ENCODE data around the gene FGF1.

The FGF1 gene

DNA sequence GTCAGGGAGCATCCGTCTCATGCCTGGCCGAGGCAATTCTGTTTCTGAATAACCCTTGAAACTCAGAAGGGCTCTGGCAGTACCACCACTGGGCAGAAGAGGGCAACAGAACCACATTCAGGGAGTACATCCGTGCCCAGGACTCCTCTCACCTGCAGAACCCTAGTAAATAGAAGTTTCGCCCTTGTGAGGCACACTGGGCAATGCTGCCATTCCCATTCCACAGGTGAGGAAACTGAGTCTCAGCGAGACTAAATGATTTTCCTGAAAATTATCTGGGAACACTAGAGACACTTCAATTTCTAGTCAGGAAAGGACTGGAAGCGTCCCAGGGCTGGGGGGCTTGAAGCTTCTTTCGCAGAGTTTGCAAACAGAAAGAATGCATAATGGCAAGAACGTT, 74.7 kb downstream of the FGF1 start:
- DNase-seq (peak; percentile 40), ATAC-seq (replicated peaks) (peak; percentile 89 to 91)
- H3K27me3 Mint-ChIP-seq = peaks cover 24 to 31% of the 10 kb centered on the region in 2 donors
- H3K4me1 Mint-ChIP-seq = peaks cover 2 to 5% of the 10 kb centered on the region in 2 donors
- no peak overlapping the region for H3K4me3 Mint-ChIP-seq
- no peaks in the 10 kb centered on the region for H3K36me3 Mint-ChIP-seq
- H3K27ac Mint-ChIP-seq = no peak overlapping the region
- no peaks in the 10 kb centered on the region for H3K9me3 Mint-ChIP-seq

GRCh38 chr5:142610176-142611001, 75.5 kb downstream of the FGF1 start:
- no peaks in the 10 kb centered on the region for H3K9me3 Mint-ChIP-seq
- ATAC-seq (replicated peaks) (no peak), DNase-seq (no peak)
- H3K27me3 Mint-ChIP-seq = peaks cover 30 to 36% of the 10 kb centered on the region in 2 donors
- H3K27ac Mint-ChIP-seq = no peak overlapping the region
- H3K4me3 Mint-ChIP-seq = no peak overlapping the region
- H3K36me3 Mint-ChIP-seq = no peaks in the 10 kb centered on the region
- peaks cover 2 to 5% of the 10 kb centered on the region in 2 donors for H3K4me1 Mint-ChIP-seq

DNA sequence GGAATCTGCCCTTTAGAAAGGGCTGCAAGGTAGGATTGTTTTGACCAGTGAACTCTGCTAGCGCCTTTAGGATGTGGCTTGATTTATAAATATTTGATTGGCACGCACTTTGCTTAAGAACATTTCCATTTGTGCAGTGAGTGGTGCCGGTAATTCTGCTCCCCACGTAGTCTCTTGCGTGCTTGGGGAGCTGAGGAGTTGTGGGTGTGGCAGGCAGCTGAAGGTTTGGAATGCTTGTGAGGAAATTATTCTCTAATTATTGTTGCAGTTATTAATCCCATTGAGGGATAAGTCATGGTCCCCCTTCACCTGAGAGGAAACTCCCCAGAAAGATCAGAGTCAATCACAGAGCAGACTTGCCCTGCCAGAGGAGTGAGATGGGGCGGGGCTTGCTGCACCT, 76.7 kb downstream of the FGF1 start:
- no peak for ATAC-seq (replicated peaks)
- Mint-ChIP-seq H3K36me3 (no peaks in the 10 kb centered on the region), H3K4me3 (no peak overlapping the region), H3K27ac (no peak overlapping the region), H3K4me1 (peaks cover 2 to 5% of the 10 kb centered on the region in 2 donors), H3K9me3 (no peaks in the 10 kb centered on the region), H3K27me3 (peaks cover 31 to 43% of the 10 kb centered on the region in 2 donors)
- no peak for DNase-seq

- ATAC-seq (replicated peaks) (no peak), DNase-seq (no peak)
- Mint-ChIP-seq H3K9me3 (no peaks in the 10 kb centered on the region), H3K27me3 (peaks cover 26 to 50% of the 10 kb centered on the region in 2 donors), H3K27ac (no peak overlapping the region), H3K4me3 (no peak overlapping the region), H3K4me1 (peaks cover 2 to 5% of the 10 kb centered on the region in 2 donors), H3K36me3 (no peaks in the 10 kb centered on the region)
Observed at GRCh38 chr5:142608081-142608480, 77.8 kb downstream of the FGF1 start.

- no peaks in the 10 kb centered on the region for H3K36me3 Mint-ChIP-seq
- H3K27ac Mint-ChIP-seq = no peak overlapping the region
- peaks cover 26 to 39% of the 10 kb centered on the region in 2 donors for H3K27me3 Mint-ChIP-seq
- ATAC-seq (replicated peaks) (no peak), DNase-seq (no peak)
- H3K4me3 Mint-ChIP-seq = no peak overlapping the region
- H3K9me3 Mint-ChIP-seq = no peaks in the 10 kb centered on the region
- H3K4me1 Mint-ChIP-seq = no peaks in the 10 kb centered on the region
Observed at GRCh38 chr5:142605611-142606010, 80.3 kb downstream of the FGF1 start.

- H3K36me3 Mint-ChIP-seq = no peaks in the 10 kb centered on the region
- H3K4me1 Mint-ChIP-seq = no peaks in the 10 kb centered on the region
- no peaks in the 10 kb centered on the region for H3K9me3 Mint-ChIP-seq
- no peak overlapping the region for H3K4me3 Mint-ChIP-seq
- H3K27me3 Mint-ChIP-seq = peaks cover 31 to 51% of the 10 kb centered on the region in 2 donors
- ATAC-seq (replicated peaks) = no peak
- DNase-seq = no peak
- H3K27ac Mint-ChIP-seq = no peak overlapping the region
Observed at GRCh38 chr5:142602720-142603245, 83.1 kb downstream of the FGF1 start.

DNA sequence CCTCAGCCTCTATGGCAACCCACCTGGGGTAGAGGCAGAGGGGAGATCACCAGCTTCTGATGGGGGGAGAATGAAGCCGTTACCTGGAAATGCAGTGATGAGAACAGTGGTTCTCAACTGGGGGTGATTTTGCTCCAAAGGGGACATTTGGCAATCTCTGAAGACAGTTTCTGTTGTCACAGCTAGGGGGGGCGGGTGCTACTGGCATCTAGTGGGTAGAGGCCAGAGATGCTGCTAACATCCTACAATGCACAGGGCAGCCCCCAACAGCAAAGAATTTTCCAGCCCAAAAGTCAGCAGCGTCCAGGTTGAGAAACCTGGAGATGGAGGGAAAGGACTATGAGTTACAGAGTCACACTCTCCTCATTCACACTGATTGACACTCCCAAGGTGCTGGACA, 84.5 kb downstream of the FGF1 start:
- Mint-ChIP-seq H3K4me3 (no peak overlapping the region), H3K27ac (no peak overlapping the region), H3K36me3 (no peaks in the 10 kb centered on the region), H3K4me1 (no peaks in the 10 kb centered on the region), H3K27me3 (peaks cover 33 to 51% of the 10 kb centered on the region in 2 donors), H3K9me3 (no peaks in the 10 kb centered on the region)
- ATAC-seq (replicated peaks) = no peak
- no peak for DNase-seq

DNA sequence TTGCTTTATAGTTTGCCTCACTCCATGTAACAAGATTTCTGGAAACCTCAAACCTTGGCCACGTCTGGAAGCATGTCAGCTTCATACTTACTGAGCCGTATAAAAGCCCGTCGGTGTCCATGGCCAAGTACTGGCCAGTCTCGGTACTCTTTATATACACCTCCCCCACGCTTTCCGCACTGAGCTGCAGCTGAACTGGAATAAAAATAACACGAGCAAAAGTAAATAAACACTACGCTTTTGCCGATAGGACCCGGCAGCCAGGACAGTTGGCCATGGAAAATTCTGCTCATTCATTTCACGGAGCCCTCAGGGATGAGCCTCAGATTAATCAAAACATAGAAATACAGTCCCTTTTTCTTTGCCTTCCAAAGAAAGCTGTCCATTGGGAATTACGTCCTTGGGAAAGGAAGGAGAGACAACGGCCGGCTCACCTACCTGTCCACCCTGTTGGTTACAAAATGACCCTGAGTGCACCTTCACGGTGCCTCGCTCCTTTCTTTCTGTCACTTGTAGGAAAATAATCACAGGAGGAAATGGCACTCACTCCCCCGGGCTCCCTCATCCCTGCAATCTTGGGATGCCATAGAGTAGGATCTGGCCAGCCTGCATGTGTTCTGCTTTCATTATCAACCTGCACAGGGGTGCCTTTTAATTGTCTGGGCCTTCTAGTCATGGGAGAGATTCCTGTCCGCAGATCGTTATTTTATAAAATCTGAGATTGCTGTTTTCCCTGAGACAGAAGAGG, 85.1 kb downstream of the FGF1 start:
- Mint-ChIP-seq H3K27ac (no peak overlapping the region), H3K4me3 (no peak overlapping the region), H3K9me3 (no peaks in the 10 kb centered on the region), H3K4me1 (no peaks in the 10 kb centered on the region), H3K36me3 (no peaks in the 10 kb centered on the region), H3K27me3 (peaks cover 31 to 50% of the 10 kb centered on the region in 2 donors)
- DNase-seq = no peak
- ATAC-seq (replicated peaks) = no peak

GRCh38 chr5:142600092-142600491, 85.8 kb downstream of the FGF1 start:
- H3K27ac Mint-ChIP-seq = no peak overlapping the region
- H3K27me3 Mint-ChIP-seq = peaks cover 32 to 52% of the 10 kb centered on the region in 2 donors
- no peaks in the 10 kb centered on the region for H3K36me3 Mint-ChIP-seq
- no peak overlapping the region for H3K4me3 Mint-ChIP-seq
- H3K4me1 Mint-ChIP-seq = no peaks in the 10 kb centered on the region
- no peaks in the 10 kb centered on the region for H3K9me3 Mint-ChIP-seq
- ATAC-seq (replicated peaks) (no peak), DNase-seq (no peak)

DNA sequence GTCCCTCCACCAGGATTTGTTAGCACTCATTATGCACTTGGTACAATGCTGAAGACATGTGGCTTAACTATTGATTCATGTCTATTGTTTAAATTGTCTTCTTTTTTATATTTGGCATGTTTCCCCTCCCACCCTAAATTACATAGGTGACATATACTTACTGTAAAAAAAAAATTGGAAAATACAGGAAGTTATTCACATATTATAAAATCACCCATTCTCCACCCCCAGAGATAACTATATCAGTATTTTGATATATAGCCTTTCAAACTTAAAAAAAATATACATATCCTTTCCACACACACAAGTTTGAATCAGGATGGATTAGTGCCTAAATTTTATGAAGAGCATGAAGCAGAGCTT, 87.6 kb downstream of the FGF1 start:
- H3K4me1 Mint-ChIP-seq = no peaks in the 10 kb centered on the region
- no peak for ATAC-seq (replicated peaks)
- peaks cover 33 to 50% of the 10 kb centered on the region in 2 donors for H3K27me3 Mint-ChIP-seq
- no peak overlapping the region for H3K4me3 Mint-ChIP-seq
- no peak overlapping the region for H3K27ac Mint-ChIP-seq
- H3K36me3 Mint-ChIP-seq = no peaks in the 10 kb centered on the region
- DNase-seq = no peak
- no peaks in the 10 kb centered on the region for H3K9me3 Mint-ChIP-seq

- Mint-ChIP-seq H3K27ac (no peak overlapping the region), H3K36me3 (no peaks in the 10 kb centered on the region), H3K27me3 (peaks cover 33 to 46% of the 10 kb centered on the region in 2 donors), H3K4me3 (no peak overlapping the region), H3K4me1 (no peaks in the 10 kb centered on the region), H3K9me3 (no peaks in the 10 kb centered on the region)
- ATAC-seq (replicated peaks) (no peak), DNase-seq (no peak)
Observed at GRCh38 chr5:142597546-142598337, 88.1 kb downstream of the FGF1 start.

GRCh38 chr5:142597025-142597424, 88.9 kb downstream of the FGF1 start:
- DNase-seq (no peak), ATAC-seq (replicated peaks) (no peak)
- H3K9me3 Mint-ChIP-seq = no peaks in the 10 kb centered on the region
- peaks cover 33 to 52% of the 10 kb centered on the region in 2 donors for H3K27me3 Mint-ChIP-seq
- no peaks in the 10 kb centered on the region for H3K36me3 Mint-ChIP-seq
- H3K4me3 Mint-ChIP-seq = no peak overlapping the region
- no peaks in the 10 kb centered on the region for H3K4me1 Mint-ChIP-seq
- no peak overlapping the region for H3K27ac Mint-ChIP-seq

DNA sequence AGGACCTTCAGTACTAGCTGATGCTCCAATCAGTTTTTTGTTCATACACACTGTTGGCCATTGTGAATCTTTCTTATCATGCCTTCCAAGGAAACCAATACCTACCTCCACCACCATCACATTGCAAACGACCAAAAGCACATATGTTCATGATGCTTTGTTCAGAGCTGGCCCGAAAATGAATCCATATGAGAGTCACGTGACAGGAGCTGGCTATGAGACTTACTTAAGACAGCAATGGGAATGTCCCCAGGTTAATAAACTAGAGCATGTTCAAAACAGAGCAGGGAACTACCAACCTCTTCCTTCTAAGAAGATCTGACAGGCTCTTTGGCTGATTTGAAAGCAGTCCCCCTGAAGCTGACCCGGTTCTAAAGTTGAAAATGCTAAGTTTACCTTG, 93.5 kb downstream of the FGF1 start:
- no peaks in the 10 kb centered on the region for H3K4me1 Mint-ChIP-seq
- no peak overlapping the region for H3K4me3 Mint-ChIP-seq
- DNase-seq (no peak), ATAC-seq (replicated peaks) (no peak)
- no peaks in the 10 kb centered on the region for H3K36me3 Mint-ChIP-seq
- H3K27me3 Mint-ChIP-seq = peaks cover 29 to 66% of the 10 kb centered on the region in 2 donors
- H3K27ac Mint-ChIP-seq = no peak overlapping the region
- H3K9me3 Mint-ChIP-seq = no peaks in the 10 kb centered on the region
